ENCODE measurements around the gene THRB.

THRB gene

GRCh38 chr3:24086617-24087404 is 407.8 kb downstream of the THRB start:
- no peak for DNase-seq (ENCODE audit: low spot score)
- TF ChIP-seq, protein P1, sequence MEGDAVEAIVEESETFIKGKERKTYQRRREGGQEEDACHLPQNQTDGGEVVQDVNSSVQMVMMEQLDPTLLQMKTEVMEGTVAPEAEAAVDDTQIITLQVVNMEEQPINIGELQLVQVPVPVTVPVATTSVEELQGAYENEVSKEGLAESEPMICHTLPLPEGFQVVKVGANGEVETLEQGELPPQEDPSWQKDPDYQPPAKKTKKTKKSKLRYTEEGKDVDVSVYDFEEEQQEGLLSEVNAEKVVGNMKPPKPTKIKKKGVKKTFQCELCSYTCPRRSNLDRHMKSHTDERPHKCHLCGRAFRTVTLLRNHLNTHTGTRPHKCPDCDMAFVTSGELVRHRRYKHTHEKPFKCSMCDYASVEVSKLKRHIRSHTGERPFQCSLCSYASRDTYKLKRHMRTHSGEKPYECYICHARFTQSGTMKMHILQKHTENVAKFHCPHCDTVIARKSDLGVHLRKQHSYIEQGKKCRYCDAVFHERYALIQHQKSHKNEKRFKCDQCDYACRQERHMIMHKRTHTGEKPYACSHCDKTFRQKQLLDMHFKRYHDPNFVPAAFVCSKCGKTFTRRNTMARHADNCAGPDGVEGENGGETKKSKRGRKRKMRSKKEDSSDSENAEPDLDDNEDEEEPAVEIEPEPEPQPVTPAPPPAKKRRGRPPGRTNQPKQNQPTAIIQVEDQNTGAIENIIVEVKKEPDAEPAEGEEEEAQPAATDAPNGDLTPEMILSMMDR (IDR thresholded peaks at IDR 0.05; ENCODE audit: extremely low read depth, missing control alignments), result no peak

DNA sequence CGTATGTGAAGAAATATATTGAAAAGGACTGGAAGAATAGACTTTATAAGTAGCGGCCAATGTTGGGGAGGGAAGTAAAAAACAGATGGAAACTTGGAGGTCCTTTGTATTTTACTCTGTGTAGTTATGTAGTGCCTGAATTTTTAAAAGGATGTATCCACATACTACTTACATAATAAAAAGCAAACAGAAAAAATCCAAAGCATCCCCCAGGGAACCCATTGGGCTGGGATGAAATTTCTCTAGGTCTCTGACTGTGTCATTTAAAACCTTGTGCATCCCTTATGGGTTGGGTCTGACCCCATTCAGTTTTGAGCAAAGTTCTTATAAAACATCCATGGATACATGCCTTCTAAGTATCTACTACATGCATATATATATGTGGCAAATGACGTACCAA is 408.4 kb downstream of the THRB start:
- TF ChIP-seq, protein P1 (IDR thresholded peaks at IDR 0.05; ENCODE audit: extremely low read depth, missing control alignments), result no peak
- no peak for DNase-seq (ENCODE audit: low spot score)

DNA sequence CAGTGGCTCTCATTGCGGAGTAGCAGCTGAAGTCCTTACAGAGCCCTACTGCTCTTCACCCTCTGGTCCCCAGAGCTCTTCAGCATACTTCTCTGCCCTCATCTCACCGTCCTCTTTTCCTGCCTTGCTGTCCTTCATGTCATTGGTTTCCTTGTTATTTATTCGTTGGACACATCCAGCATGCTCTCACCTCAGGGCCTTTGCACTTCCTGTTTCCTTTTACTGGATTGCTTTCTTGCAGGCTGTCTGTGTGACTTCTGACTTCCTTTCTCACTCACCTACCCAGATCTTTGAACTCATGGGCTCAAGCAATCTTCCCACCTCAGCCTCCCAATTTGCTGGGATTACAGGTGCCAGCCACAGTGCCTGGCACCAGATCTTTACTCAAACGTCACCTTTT is 422.5 kb downstream of the THRB start:
- TF ChIP-seq, protein P1 (IDR thresholded peaks at IDR 0.05; ENCODE audit: extremely low read depth, missing control alignments), result no peak
- DNase-seq (ENCODE audit: low spot score), result no peak

DNA sequence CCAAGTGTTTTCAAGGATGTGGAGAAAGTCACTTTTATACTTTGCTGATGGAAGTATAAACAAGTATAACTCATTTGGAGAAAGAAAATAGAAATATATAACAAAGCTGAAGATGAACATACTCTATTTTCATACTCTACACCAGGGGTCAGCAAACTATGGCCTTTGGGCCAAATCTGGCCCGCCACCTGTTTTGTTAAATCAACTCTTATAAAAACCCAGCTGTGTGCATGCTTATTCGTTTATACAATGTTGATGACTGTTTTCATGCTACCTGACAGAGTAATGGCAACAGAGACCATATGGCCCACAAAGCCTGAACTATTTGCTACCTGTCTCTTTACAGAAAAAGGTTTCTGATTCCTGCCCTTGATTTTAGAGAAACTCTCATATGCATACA is 425.6 kb downstream of the THRB start:
- no peak for DNase-seq (ENCODE audit: low spot score)
- TF ChIP-seq, protein P1 (IDR thresholded peaks at IDR 0.05; ENCODE audit: extremely low read depth, missing control alignments), result no peak

GRCh38 chr3:24067483-24067882 is 427.2 kb downstream of the THRB start:
- DNase-seq (ENCODE audit: low spot score), result no peak
- TF ChIP-seq, protein P1 (IDR thresholded peaks at IDR 0.05; ENCODE audit: extremely low read depth, missing control alignments), result no peak

Measured in GM20000 (cell line).